HL-60/S4 treated with phorbol 12-myristate 13-acetate at 8.2 ng/mL for 4 days and 3 days (cell line): ENCODE results near the gene LNP1.
"Not testable (repeated sequence)": the region's sequence is repeated elsewhere in the genome, so short reads cannot be mapped to it uniquely, and the experiment has no call there.

Experiments
- in situ Hi-C: fragments of 300-500 bp; cut with MboI; formaldehyde crosslinking; loops from 2 replicates; pipeline ENCODE4 v1.15.0; 2022; ENCODE audit warnings: low sequenced_read_pairs

LNP1 gene

GRCh38 chr3:100400780-100401673 is at the start of gene LNP1, which contains the start of gene TOMM70:
TSS of gene LNP1 (plus strand) at chr3:100401539. CDS start at chr3:100429730, 28,191 bp downstream.
TSS of gene TOMM70 (minus strand) at chr3:100401089. CDS start at chr3:100400949, 140 bp downstream.
- in situ Hi-C loops = no loop called here

GRCh38 chr3:100351770-100352169 is 49.6 kb upstream of the LNP1 start:
- in situ Hi-C loops = not testable (repeated sequence)

- in situ Hi-C loops = no loop called here
Observed at GRCh38 chr3:100352296-100353231, 48.8 kb upstream of the LNP1 start.

GRCh38 chr3:100354850-100355249 is 46.5 kb upstream of the LNP1 start:
- in situ Hi-C loops = no loop called here

- in situ Hi-C loops = no loop called here
Observed at GRCh38 chr3:100358413-100358812, 42.9 kb upstream of the LNP1 start.

- in situ Hi-C loops = no loop called here
Observed at GRCh38 chr3:100359035-100359434, 42.3 kb upstream of the LNP1 start.

- in situ Hi-C loops = no loop called here
Observed at GRCh38 chr3:100360757-100361496, 40.4 kb upstream of the LNP1 start.

- in situ Hi-C loops = no loop called here
Observed at GRCh38 chr3:100361897-100362296, 39.4 kb upstream of the LNP1 start.

- in situ Hi-C loops = no loop called here
Observed at GRCh38 chr3:100364421-100364820, 36.9 kb upstream of the LNP1 start.

GRCh38 chr3:100366424-100366823 is 34.9 kb upstream of the LNP1 start:
- in situ Hi-C loops = no loop called here

GRCh38 chr3:100368441-100368840 is 32.9 kb upstream of the LNP1 start:
- in situ Hi-C loops = no loop called here

GRCh38 chr3:100370756-100371155 is 30.6 kb upstream of the LNP1 start:
- in situ Hi-C loops = no loop called here

- in situ Hi-C loops = no loop called here
Observed at GRCh38 chr3:100374521-100374920, 26.8 kb upstream of the LNP1 start.

- in situ Hi-C loops = no loop called here
Observed at GRCh38 chr3:100376301-100376700, 25.0 kb upstream of the LNP1 start.

- in situ Hi-C loops = no loop called here
Observed at GRCh38 chr3:100384733-100385525, 16.4 kb upstream of the LNP1 start.

- in situ Hi-C loops = no loop called here
Observed at GRCh38 chr3:100386437-100387074, 14.8 kb upstream of the LNP1 start.

GRCh38 chr3:100389025-100389424 is 12.3 kb upstream of the LNP1 start:
- in situ Hi-C loops = no loop called here

GRCh38 chr3:100395679-100396431 is 5.5 kb upstream of the LNP1 start:
- in situ Hi-C loops = no loop called here

GRCh38 chr3:100396967-100397366 is 4.4 kb upstream of the LNP1 start:
- in situ Hi-C loops = no loop called here
